DMS 273 (cell line): ENCODE measurements around the gene FTO.

ENCODE experiments used
- DNase-seq: peaks from one replicate; lab custom pipeline; 2025; ENCODE audit not compliant: unreplicated experiment; lab: John Stamatoyannopoulos, UW

The FTO gene

DNA sequence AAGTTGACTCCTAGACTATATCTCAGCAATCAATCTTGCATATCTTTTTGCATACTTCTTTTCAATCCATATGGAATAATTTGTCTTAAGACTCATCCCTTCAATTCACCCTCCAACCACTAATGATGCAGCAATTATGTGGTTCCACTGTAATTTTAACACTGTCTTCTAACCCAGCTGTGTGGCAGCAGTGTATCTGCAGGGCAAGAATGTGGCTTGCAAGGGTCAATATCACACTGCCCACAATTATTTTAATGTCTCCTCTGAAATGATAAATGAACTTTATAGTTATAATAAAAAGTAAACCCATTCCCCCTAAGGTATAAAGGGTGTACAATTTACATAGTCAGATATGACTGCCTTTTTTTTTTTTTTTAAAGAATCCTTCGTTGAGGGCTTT is 48.6 kb downstream of the FTO start:
- no peak for DNase-seq

DNA sequence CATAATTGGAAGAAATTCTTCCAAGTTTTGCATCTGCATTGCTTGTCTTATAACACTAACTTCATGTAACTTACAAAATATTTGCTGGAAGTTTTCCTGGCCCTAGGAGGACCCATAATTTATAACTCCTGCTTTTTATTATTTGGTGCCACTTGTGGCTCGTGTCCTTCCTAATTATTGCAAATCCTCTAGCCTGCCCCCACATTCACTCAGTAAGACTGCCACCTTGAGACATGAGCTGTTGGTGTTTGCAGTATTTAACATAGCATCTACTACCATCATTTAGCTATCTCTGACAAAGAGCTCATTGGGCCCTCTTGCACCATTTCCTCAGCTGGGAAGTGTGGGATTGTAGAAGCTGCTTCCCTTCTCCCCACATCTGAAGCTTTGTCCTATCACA is 49.5 kb downstream of the FTO start:
- peak; percentile 17 for DNase-seq

DNA sequence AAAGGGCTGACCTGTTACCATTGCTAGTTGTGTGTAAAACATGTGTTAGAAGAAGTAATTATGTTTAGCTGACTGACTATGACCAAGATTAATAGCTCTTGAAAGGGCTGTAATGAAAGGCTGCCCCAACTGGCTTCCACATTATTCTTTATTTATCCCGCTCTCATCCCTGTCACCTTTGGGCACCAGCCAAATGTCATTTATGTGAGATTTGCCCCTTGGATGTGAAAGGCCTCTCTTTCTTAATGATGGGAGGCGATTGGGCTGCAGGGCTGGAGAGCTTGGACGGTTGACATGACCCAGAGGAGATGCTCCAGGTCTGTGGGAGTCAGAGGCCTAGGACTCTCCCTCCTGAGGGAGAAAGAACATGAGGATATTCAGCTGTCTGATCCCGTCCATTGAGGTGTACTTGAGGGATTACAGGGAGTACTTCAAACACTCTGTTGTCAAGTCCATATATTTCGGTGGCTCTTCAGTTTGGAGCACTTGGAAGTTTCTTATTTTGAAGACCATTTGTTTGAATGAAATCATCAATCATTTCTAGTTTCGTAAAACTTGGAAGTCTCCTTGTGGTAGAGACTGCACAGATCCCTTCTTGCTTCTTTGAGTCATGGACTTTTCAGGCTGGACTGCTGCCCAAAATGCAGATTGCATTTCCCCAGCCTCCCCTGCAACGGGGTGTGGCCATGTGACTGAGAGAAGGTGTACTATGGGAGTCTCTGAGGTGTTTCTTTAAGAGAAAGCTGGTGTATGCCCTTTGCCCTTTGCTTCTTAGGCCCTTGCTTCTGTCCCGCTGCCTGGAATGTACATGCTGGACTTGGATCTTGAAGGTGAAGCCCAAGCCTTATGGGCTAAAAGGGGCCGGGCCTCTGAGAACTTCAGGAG is 51.3 kb downstream of the FTO start:
- peak; percentile 43 for DNase-seq

DNA sequence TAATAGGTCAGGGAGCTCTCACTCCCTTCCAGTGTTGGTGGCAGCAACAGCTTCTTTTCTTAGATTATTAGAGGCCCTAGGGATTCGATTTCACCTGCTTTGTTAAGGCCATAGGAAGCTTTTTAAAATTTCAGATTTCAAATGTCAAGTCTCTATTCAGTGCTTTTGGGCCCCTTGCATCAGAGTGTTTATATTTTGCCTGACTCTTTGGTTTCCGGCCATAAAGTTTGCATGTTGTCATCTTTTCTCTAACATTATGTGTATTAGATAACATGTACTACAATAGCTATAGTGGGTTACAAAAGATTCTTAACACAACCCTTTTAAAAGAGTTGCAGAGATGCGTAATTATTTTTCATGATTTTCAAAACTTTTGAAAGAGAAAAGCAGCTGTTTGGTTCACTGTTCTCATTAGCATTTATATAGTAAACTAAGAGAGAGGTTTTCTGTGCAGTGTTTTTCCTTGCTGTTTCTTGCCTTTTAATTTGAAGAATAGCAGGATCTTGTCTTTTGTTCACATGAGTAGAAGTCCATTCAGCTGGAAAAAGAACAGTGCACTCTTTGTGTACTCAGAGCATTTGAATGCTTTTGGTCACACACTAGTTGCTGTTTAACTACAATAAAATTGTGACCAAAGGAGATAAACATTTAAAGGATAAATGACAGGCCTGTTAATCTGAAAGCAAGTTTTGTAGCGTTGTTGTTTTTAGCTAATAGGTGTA is 52.5 kb downstream of the FTO start:
- DNase-seq: no peak

DNA sequence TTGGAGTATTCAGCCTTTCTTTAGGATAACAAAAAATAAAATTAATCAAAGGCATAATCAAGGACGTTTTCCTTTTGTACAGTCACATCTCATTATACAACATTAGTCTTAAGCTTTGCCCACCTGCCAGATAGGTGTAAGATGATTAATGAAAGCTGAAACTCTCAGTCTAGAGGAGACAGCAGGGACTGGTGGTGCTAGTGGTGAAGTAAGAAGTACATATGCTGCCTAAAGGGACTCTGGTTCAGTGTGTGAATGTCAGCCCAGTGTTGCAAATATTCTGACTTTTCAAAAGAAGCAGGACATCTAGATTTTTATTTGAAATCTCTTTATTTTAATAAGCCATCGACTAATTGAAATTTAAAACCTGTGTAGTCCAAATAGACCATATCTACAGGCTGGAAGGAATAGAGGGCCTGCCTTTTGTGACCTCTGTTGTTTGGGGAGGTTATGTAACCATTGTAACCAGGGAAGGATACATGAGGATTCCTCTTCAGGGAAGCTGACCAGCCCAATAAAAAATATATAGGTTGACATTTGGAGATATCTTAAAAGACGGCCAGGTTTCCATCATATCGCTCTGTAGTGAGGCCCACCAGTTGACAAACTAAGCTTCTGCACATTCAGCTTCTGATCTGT is 54.1 kb downstream of the FTO start:
- DNase-seq: no peak

DNA sequence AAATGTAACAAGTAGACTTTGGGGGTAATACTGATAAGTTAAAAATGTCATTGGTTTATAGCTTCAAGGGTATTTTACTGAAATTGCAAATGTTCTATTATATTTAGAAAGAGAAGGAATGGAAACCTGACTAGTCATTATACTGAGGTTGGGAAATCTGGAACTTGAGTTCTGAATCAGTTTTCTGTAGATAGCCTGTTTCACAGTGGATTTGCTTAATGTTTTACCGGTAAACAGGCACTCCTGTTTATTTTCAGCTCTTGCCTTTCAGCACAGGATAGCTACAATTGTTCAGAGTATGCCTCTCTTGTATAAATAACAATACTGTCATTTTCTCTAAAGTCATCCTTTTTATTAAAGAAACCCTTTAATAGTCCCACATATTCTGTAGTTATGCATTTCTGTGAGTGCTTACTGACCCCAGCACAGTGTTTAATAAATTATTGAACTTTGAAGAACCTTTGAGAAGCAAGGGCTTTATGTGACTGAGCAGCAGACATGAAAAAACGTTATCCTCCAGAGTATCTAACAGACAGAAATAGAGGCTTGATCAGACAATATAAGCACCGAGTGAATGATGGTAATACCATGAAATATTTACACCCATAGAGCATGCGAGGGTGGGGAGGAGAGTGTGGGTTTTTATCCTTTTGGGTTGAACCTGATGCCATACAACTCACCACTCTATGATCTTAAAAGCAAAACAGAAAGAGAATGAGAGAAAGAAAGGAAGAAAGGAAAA is 58.2 kb downstream of the FTO start:
- no peak for DNase-seq

DNA sequence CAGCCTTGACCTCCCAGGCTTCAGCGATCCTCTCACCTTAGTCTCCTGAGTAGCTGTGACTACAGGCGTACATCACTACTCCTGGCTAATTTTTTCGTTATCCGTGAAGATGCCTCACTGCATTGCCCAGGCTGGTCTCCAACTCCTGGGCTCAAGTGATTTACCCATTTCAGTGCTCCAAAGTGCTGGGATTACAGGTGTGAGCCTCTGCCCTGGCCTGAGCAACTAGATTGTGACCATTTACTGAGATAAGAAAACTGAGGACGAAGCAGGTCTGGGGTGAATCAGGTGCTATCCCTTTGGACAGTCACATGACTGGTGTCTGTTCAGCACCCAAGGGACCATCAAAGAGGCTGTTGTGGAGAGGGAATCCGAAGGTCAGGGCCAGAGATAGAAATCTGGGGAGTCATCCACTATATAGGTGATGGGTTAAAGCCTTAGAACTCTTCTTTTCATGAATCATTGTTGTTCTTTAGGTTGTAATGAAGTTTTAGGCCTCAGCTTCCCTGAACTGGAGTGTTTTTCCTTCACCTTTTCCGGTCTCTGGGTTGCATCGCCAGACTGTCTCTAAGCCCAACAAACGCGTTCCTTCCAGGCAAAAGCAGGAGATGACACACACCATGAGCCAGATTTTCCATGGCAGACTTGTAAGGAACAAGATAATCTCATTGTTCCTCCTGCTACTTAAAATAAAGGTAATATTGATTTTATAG is 62.5 kb downstream of the FTO start:
- DNase-seq: no peak

DNA sequence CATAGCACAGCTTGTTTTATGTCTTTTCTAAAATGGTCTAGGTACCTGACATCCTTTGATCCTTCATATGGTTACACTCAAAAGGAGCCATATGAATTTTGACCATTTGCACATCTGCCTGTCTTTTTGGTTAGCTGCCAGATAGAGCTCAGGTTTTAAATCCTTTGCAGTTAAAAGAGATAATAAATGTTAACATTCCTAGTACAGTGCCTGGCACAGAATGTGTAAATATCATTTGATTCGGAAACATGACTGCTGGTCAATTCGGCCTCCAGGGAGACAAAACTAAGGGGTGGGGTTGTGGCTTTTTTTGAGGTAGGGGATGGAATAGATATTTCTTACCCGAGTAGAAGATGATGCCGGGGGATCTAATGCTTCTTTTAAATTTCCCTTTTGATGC is 64.2 kb downstream of the FTO start:
- DNase-seq: no peak

DNA sequence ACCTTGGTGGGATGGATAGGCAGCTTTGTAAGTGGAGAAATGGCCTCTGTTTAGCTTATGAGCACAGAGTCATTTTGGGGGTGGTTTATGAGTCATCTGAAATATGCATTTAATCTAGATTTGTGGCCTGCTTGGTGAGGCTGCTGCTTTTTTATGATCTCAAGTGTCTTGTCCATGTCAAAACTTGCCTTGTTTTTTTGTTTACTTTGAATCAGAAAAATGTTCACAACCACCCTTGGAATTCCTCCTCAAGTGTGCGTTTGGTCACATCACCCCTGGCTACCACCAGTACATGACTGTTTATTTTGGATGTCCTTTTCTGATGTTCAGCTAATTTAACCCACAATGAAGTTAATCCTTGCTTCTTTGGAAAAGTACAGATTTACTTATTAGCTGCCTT is 64.6 kb downstream of the FTO start:
- DNase-seq: no peak

DNA sequence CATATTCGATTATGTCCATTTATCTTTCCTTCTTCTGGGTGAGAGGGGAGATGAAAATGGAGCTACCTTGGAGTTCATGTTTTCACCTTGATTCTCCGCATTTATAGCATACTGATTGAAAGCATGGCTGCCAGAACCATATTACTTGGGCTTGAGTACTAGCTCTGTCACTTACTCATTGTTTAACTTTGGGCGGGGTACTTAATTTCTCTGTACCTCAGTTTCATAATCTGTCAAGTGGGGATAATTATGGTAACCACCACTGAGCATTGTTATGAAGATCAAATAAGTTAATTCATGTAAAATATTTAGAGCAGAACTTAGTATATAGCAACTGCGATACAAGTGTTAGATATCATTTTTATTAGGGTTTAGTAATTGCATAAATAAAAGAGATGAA is 65.2 kb downstream of the FTO start:
- no peak for DNase-seq

DNA sequence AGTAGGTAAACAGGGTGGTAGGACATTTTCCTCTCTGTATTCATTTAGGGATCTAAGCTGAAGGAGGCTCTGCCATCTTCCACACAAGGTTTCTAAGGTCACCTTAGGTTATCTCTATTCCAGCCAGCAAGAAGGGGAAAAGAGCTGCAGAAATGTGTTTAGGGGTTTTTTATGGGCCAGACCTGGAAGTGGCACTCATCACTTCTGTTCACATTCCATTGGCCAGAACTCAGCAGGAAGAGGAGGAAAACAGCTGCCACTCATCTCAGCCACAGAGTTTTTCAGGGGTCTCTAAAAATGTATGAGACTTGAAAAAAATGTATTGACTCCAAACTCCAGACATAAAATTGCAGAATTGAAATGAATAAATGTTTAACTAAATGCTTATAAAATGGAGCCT is 65.8 kb downstream of the FTO start:
- no peak for DNase-seq

DNA sequence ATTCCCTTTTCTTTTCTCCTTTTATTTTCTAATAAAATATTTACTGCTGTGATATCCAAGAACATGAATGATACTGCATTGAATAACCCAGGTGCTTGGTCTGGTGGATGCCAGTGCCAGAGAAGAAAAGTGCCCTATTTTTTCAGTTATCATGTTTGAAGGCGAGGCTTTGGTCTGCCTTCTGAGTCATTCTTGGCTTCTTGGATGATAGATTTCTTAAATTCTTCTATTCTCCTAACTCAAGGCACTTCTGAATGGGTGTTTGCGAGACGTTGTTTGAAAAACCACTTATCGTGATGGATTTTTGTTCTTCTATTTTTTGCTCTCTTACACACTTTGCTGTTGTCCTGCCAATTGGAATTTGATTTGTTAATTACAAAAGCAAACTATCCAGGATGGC is 66.7 kb downstream of the FTO start:
- no peak for DNase-seq

DNA sequence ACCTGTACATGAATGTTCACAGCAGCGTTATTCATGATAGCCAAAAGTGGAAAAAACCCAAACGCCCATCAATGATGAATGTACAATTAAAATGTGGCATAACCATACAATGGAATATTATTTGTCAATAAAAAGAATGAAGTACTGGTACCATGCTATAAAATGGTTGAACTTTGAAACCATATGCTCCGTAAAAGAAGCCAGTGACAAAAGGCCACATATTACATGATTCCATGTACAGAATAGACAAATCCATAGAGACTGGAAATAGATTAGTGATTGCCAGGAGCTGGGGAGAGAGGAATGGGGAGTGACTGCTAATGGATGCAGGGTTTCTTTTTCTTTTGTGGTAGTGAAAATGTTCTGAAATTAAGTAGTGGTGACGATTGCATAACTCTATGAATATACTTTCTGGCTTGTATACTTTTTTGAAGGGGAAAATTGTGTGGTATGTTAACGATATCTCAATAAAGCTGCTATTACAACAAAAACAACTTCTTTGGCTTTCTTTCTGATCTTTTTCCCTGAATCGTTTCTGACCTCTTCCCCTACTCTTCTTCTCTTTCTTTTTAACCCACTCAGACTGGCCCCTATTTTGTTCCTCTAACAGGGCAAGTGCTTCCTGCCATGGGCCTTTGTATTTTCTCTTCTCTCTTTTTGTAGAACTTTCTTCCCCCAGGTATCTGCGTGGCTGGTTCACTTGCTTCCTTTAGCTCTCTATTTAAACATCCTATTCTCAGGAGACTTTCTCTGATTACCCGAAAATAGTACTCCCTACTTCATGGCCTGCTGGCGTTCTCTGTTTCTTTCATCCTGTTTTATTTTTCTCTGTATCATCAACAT is 67.9 kb downstream of the FTO start:
- no peak for DNase-seq

DNA sequence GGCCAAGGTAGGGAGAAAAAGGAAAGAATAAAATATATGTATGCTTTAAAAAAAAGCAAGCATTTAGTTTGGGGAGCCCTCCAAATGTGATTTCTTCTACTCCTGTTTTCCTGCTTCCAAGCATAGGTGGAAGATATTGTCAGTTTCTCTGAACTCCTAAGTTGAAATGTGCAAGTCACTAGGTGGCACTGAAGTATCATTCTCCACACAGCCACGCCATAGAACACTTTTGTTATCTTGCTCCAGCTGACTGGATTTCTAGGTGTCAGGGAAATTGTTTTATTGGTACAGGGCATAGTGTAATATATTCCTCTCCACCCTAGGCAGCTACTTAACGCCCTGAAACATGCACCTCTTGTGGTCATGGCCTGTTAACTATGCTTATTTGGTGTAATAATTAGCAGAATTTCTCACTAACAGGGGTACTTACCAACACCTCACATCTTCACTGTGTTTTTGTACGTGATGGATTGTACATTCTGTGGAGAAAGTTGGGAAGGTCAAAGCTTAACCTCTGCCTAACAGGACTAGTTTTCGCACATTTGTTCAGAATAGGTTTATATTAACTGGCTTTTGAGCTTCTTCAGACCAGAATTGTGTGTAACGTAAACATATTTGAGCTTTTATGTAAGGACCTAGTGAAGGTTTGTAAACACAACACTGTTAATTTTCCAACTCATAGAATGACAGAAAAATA is 69.3 kb downstream of the FTO start:
- DNase-seq: peak; percentile 70

DNA sequence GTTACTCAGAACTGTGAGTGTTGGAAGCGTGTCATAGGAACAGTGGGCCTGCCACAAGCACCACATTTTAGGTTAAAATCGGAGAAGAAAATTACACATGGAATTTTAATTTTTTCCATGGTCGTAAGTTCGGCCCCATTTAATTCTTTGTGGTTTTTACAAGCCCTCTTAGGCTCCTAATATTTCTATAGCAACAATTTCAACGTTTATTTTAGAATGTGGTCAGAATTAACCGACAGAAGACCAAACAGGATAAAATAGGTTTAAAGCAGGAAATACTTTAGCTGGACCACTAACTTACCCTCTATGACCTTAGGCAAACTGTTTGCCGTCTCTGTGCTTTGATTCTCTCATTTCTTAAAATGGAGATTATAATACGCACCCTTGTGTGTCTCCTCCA is 69.9 kb downstream of the FTO start:
- DNase-seq: no peak

DNA sequence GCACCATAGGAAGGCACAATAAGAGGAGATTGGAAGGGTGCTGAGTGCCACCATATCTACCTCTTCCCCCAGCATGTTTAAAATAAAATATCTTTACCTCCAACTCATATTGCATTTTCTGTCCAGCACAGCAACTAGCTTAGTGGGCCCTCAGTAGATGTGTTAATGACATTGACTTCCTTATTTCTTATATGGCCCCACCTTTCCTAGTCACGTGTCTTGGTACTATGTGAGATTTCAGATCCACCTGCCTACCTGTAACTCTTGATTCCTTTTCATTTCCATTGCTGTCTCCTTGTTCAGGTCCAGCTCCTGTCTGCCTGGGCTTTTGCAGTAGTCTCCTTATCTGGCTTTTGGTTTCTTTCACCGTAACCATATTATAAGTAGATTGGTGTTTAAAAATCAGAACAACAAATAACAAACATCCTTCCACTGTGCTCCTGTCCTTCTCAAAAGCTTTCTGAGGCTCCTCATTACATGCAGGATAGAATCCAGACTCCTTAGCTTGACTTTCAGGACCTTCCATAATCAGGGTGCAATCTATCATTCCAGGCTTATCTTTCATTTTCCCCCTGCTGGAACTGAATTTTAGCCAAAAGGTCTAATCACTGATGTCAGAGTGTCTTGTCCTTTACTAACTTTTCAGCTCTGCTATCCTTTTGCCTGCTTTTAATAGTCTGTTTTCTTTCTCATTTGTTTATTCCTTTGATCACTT is 71.3 kb downstream of the FTO start:
- DNase-seq: no peak

DNA sequence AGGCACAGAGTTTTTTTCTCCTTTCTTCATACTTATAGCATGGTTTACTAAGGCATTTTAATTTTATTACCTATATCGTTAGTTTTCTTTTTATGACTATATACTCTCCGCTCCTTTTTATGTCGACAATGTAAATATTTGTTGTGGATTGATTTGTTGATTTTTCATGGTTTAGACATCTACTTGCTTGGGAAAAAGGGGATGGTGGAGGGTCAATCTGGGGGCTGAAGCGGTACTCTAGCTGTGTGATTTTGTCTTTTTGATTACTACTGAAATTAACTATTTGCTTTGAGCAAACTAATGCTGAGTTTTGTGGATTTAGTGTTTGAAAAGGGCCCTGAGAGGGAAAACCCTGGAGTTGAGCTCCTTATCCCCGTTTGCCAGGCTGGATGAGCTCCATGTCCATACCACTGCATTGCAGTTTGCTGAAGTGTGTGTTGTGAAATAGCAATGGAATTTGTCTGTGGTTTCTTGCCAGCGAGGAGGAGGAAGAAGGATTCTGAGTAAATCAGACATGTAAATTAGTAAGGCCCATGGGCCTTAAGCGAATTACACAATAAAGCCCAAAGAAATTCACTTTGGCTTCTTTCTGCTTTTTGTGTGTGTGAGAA is 72.0 kb downstream of the FTO start:
- no peak for DNase-seq

DNA sequence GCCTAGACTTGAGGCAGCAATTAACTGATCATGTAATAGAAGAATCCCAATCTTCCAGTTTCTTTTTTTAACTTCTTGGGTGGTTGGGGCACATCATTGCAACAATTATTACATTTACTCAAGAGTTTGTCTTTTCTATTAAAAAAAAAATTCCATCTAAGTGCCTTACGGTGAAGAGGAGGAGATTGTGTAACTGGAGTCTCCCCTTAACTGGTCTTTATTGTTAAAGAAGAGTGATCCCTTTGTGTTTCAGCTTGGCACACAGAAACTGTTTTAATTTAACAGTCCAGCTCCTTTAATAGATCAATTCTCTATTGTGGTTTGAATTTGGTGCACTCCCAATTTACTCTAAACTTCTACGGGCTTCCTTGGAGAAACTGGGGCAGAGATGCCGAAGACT is 75.2 kb downstream of the FTO start:
- no peak for DNase-seq
